Smooth muscle cell (in vitro differentiated cells): ENCODE measurements around the gene CNTN1. TPM values are rescaled to one million over a fixed set of nuclear protein-coding genes. Genes with fewer than 3 reads are reported as not detected.

ENCODE experiments used
- DNase-seq: peaks from one replicate; lab custom pipeline; 2025; ENCODE audit not compliant: unreplicated experiment; lab: John Stamatoyannopoulos, UW
- H2AFZ ChIP-seq: fragments of 200-600 bp; sonication (generic); 2 replicates; pipeline ENCODE4 v1.6.0; 2016; ENCODE audit warnings: antibody characterized with exemption, low read depth, mild to moderate bottlenecking
- H3F3A ChIP-seq: fragments of 200-600 bp; sonication (generic); 2 replicates; pipeline ENCODE4 v1.6.0; 2017; ENCODE audit warnings: antibody characterized with exemption, low read depth
- H3K27ac ChIP-seq: fragments of 200-600 bp; sonication (generic); 2 replicates; pipeline ENCODE4 v1.5.1; 2016; ENCODE audit warnings: low read depth, mild to moderate bottlenecking
- H3K27me3 ChIP-seq: fragments of 200-600 bp; sonication (generic); 2 replicates; pipeline ENCODE4 v1.6.1; 2016; ENCODE audit warnings: low read depth, mild to moderate bottlenecking
- H3K36me3 ChIP-seq: fragments of 200-600 bp; sonication (generic); 2 replicates; pipeline ENCODE4 v1.5.1; 2016; ENCODE audit warnings: low read depth
- H3K4me1 ChIP-seq: fragments of 200-600 bp; sonication (generic); 2 replicates; pipeline ENCODE4 v1.5.1; 2016; ENCODE audit warnings: low read depth
- H3K4me2 ChIP-seq: fragments of 200-600 bp; sonication (generic); 2 replicates; pipeline ENCODE4 v1.6.0; 2016; ENCODE audit warnings: mild to moderate bottlenecking
- H3K4me3 ChIP-seq: fragments of 200-600 bp; sonication (generic); 2 replicates; pipeline ENCODE4 v1.5.1; 2016; ENCODE audit warnings: mild to moderate bottlenecking
- H3K79me2 ChIP-seq: fragments of 200-600 bp; sonication (generic); 2 replicates; pipeline ENCODE4 v1.6.0; 2016; ENCODE audit warnings: low read depth, mild to moderate bottlenecking
- H3K9ac ChIP-seq: fragments of 200-600 bp; sonication (generic); 2 replicates; pipeline ENCODE4 v1.6.0; 2016; ENCODE audit warnings: low read depth
- H3K9me3 ChIP-seq: fragments of 200-600 bp; sonication (generic); replicated peaks from 2 replicates; pipeline ENCODE4 v1.5.1; 2016; ENCODE audit warnings: low read depth
- H4K20me1 ChIP-seq: fragments of 200-600 bp; sonication (generic); 2 replicates; pipeline ENCODE4 v1.6.0; 2016; ENCODE audit warnings: low read depth
- CTCF ChIP-seq: fragments of 200-600 bp; sonication (generic); IDR thresholded peaks from 2 replicates; pipeline ENCODE4 v1.5.1; 2017; ENCODE audit warnings: borderline replicate concordance, mild to moderate bottlenecking, antibody characterized with exemption; ENCODE audit not compliant: insufficient read depth, poor library complexity, severe bottlenecking
- WGBS: methylation state at CpG from one replicate; pipeline ENCODE4 v1.1.7; 2016; ENCODE audit warnings: low lambda C conversion rate; 5-methylcytosine and 5-hydroxymethylcytosine counted together
- polyA plus RNA-seq: library from polyadenylated mRNA; unstranded; fragments of >200 nt; fragmentation: Nextera tagmentation; extraction: Ambion mirVana; gene quantifications from 2 replicates; pipeline ENCODE4 v1.2.1, GENCODE V29; 2016
- total RNA-seq: library from RNA; depleted of rRNA; stranded (reverse); fragments of >200 nt; gene quantifications from 2 replicates; pipeline ENCODE4 v1.2.3, GENCODE V29; 2014

The CNTN1 gene
- total and polyA plus RNA-seq, 2 experiments from 2014 or later: 0.37 to 0.94 TPM

GRCh38 chr12:40723001-40723400 lies 30.8 kb downstream of the CNTN1 start:
- H3K9ac ChIP-seq: no peak overlapping the region
- no peaks in the 10 kb centered on the region for H3K4me1 ChIP-seq
- H3K4me3 ChIP-seq: no peak overlapping the region
- H3K36me3 ChIP-seq: no peaks in the 10 kb centered on the region
- H3K79me2 ChIP-seq: no peaks in the 10 kb centered on the region
- no peaks in the 10 kb centered on the region for H3K9me3 ChIP-seq
- H3K27me3 ChIP-seq: no peaks in the 10 kb centered on the region
- H4K20me1 ChIP-seq: no peaks in the 10 kb centered on the region
- H3K4me2 ChIP-seq: no peak overlapping the region
- no peaks in the 10 kb centered on the region for H3F3A ChIP-seq
- DNase-seq: no peak
- TF ChIP-seq CTCF: no peak
- no peak overlapping the region for H2AFZ ChIP-seq
- no peak overlapping the region for H3K27ac ChIP-seq
- WGBS: 94% methylated on average over 6 of the region's 6 CpGs

- H3K4me1 ChIP-seq: no peaks in the 10 kb centered on the region
- H3K79me2 ChIP-seq: no peaks in the 10 kb centered on the region
- H3F3A ChIP-seq: no peaks in the 10 kb centered on the region
- no peak overlapping the region for H2AFZ ChIP-seq
- H3K27ac ChIP-seq: no peak overlapping the region
- WGBS: 100% methylated on average over 1 of the region's 1 CpG
- no peak for DNase-seq
- no peak for TF ChIP-seq CTCF
- H3K4me2 ChIP-seq: no peak overlapping the region
- no peak overlapping the region for H3K4me3 ChIP-seq
- H3K36me3 ChIP-seq: no peaks in the 10 kb centered on the region
- no peaks in the 10 kb centered on the region for H3K9me3 ChIP-seq
- H3K27me3 ChIP-seq: no peaks in the 10 kb centered on the region
- no peaks in the 10 kb centered on the region for H4K20me1 ChIP-seq
- no peak overlapping the region for H3K9ac ChIP-seq
These were observed 34.1 kb downstream of the CNTN1 start for GRCh38 chr12:40726366-40726765.

GRCh38 chr12:40727774-40728483 lies 35.7 kb downstream of the CNTN1 start:
- Histone ChIP-seq H4K20me1 (no peaks in the 10 kb centered on the region), H3K4me2 (no peak overlapping the region), H3K9me3 (no peaks in the 10 kb centered on the region), H3K9ac (no peak overlapping the region), H3K36me3 (no peaks in the 10 kb centered on the region), H3K79me2 (no peaks in the 10 kb centered on the region), H2AFZ (peak overlapping the region; percentile 82), H3K27ac (no peak overlapping the region), H3K4me3 (no peak overlapping the region), H3K27me3 (no peaks in the 10 kb centered on the region), H3F3A (no peaks in the 10 kb centered on the region), H3K4me1 (no peaks in the 10 kb centered on the region)
- 72% methylated on average over 4 of the region's 4 CpGs for WGBS
- no peak for DNase-seq
- TF ChIP-seq CTCF: no peak

GRCh38 chr12:40730281-40730680 lies 38.0 kb downstream of the CNTN1 start:
- no peak overlapping the region for H2AFZ ChIP-seq

More at GRCh38 chr12:40730281-40730680, 38.0 kb downstream of the CNTN1 start:
- Histone ChIP-seq H3K36me3 (no peaks in the 10 kb centered on the region), H3K79me2 (no peaks in the 10 kb centered on the region), H3K4me2 (no peak overlapping the region), H3K27ac (no peak overlapping the region), H3K9me3 (no peaks in the 10 kb centered on the region), H3F3A (no peaks in the 10 kb centered on the region), H3K4me1 (peaks cover 8% of the 10 kb centered on the region), H3K27me3 (no peaks in the 10 kb centered on the region), H4K20me1 (no peaks in the 10 kb centered on the region), H3K9ac (no peak overlapping the region), H3K4me3 (no peak overlapping the region)
- DNase-seq: no peak
- 80% methylated on average over 1 of the region's 1 CpG for WGBS
- no peak for TF ChIP-seq CTCF
